CD14-positive monocyte (primary cell): Measurements from ENCODE around the gene RTRAF. TPM values are rescaled to one million over a fixed set of nuclear protein-coding genes. Genes with fewer than 3 reads are reported as not detected.

ENCODE experiments used
- DNase-seq, 3 donors: peaks; one replicate each; pipeline ENCODE4 v3.0.0-alpha.2; 2011 to 2022
- H2AFZ ChIP-seq: 2 replicates; pipeline ENCODE4 v1.6.0; 2012; ENCODE audit warnings: mild to moderate bottlenecking, low read depth, low read length, inconsistent platforms; ENCODE audit not compliant: insufficient read depth, poor library complexity, severe bottlenecking
- H3K27ac ChIP-seq, 2 donors: 1 replicate in 1 of 2; 2 replicates in 1 of 2; pipeline ENCODE4 v1.5.1; 2012 to 2013; ENCODE audit warnings: low read length in 2 of 2, control low read depth in 1 of 2, inconsistent platforms in 1 of 2, low read depth in 1 of 2, mild to moderate bottlenecking in 1 of 2
- H3K27me3 ChIP-seq, 2 donors: one replicate each; pipeline versions ENCODE4 v1.6.0 to v1.6.1; 2011 to 2013; ENCODE audit warnings: low read length in 2 of 2; ENCODE audit not compliant: control insufficient read depth in 2 of 2, insufficient read depth in 2 of 2
- H3K36me3 ChIP-seq, 2 donors: replicated peaks in 1 of 2; 1 replicate in 1 of 2; 2 replicates in 1 of 2; pipeline versions ENCODE4 v1.5.1 to v1.6.1; 2012 to 2013; ENCODE audit warnings: low read length in 2 of 2, control low read depth in 1 of 2, inconsistent platforms in 1 of 2, mild to moderate bottlenecking in 1 of 2; ENCODE audit not compliant: insufficient read depth in 2 of 2, control insufficient read depth in 1 of 2
- H3K4me1 ChIP-seq, 2 donors: 1 replicate in 1 of 2; 2 replicates in 1 of 2; pipeline versions ENCODE4 v1.5.1 to v1.6.1; 2012 to 2013; ENCODE audit warnings: low read length in 2 of 2, control low read depth in 1 of 2, inconsistent platforms in 1 of 2, mild to moderate bottlenecking in 1 of 2, moderate library complexity in 1 of 2; ENCODE audit not compliant: insufficient read depth in 2 of 2, control insufficient read depth in 1 of 2
- H3K4me2 ChIP-seq: replicated peaks from 2 replicates; pipeline ENCODE3; 2012; ENCODE audit warnings: low read length, moderate library complexity, mild to moderate bottlenecking; ENCODE audit not compliant: poor library complexity, severe bottlenecking; ENCODE audit errors: extremely low read depth
- H3K4me3 ChIP-seq, 3 experiments: fragments of 200-600 bp in 1 of 3; sonication (generic) in 1 of 3; replicated peaks in 1 of 3; 1 replicate in 2 of 3; 2 replicates in 1 of 3; pipeline ENCODE4 v1.5.1; 2011 to 2013; ENCODE audit warnings: low read length in 3 of 3, mild to moderate bottlenecking in 3 of 3, control low read depth in 2 of 3, low read depth in 2 of 3, inconsistent platforms in 1 of 3, moderate library complexity in 1 of 3
- H3K79me2 ChIP-seq: 2 replicates; pipeline ENCODE4 v1.6.0; 2012; ENCODE audit warnings: mild to moderate bottlenecking, control low read depth, inconsistent platforms, low read length, moderate library complexity; ENCODE audit not compliant: insufficient read depth
- H3K9ac ChIP-seq: 2 replicates; pipeline ENCODE4 v1.6.0; 2017; ENCODE audit warnings: low read length, mild to moderate bottlenecking; ENCODE audit not compliant: insufficient read depth, poor library complexity, severe bottlenecking
- H3K9me3 ChIP-seq, 2 donors: replicated peaks in 1 of 2; 1 replicate in 1 of 2; 2 replicates in 1 of 2; pipeline versions ENCODE4 v1.5.1 to v1.6.1; 2012 to 2013; ENCODE audit warnings: low read length in 2 of 2, control low read depth in 1 of 2; ENCODE audit not compliant: control insufficient read depth in 1 of 2, insufficient read depth in 1 of 2
- H4K20me1 ChIP-seq: 2 replicates; pipeline ENCODE4 v1.6.0; 2012; ENCODE audit warnings: mild to moderate bottlenecking, low read length, control low read depth, moderate library complexity; ENCODE audit not compliant: insufficient read depth
- H3K27ac Mint-ChIP-seq, 7 donors: one replicate each; pipeline ENCODE4 v1.8.0; 2020; ENCODE audit warnings: mild to moderate bottlenecking in 7 of 7, mixed read lengths in 7 of 7, moderate library complexity in 6 of 7, inconsistent platforms in 2 of 7
- H3K27me3 Mint-ChIP-seq, 3 donors: one replicate each; pipeline ENCODE4 v1.8.0; 2021 to 2022; ENCODE audit warnings: low read depth in 3 of 3, mild to moderate bottlenecking in 3 of 3, mixed read lengths in 3 of 3, moderate library complexity in 3 of 3, inconsistent platforms in 1 of 3
- H3K36me3 Mint-ChIP-seq, 2 donors: one replicate each; pipeline ENCODE4 v1.8.0; 2020; ENCODE audit warnings: mixed read lengths in 2 of 2, inconsistent platforms in 1 of 2, mild to moderate bottlenecking in 1 of 2
- H3K4me1 Mint-ChIP-seq: one replicate; pipeline ENCODE4 v1.8.0; 2020; ENCODE audit warnings: mild to moderate bottlenecking, mixed read lengths
- H3K4me3 Mint-ChIP-seq, 2 donors: one replicate each; pipeline ENCODE4 v1.8.0; 2020; ENCODE audit warnings: mild to moderate bottlenecking in 2 of 2, mixed read lengths in 2 of 2, moderate library complexity in 1 of 2
- H3K9me3 Mint-ChIP-seq, 7 donors: one replicate each; pipeline ENCODE4 v1.8.0; 2020 to 2022; ENCODE audit warnings: mixed read lengths in 7 of 7, mild to moderate bottlenecking in 6 of 7, moderate library complexity in 6 of 7, inconsistent platforms in 2 of 7
- CTCF ChIP-seq: fragments of 200-600 bp; IDR thresholded peaks from one replicate; pipeline ENCODE4 v1.8.0; 2022; ENCODE audit warnings: antibody characterized with exemption, mild to moderate bottlenecking
- WGBS: methylation state at CpG from one replicate; pipeline ENCODE4 v1.1.5; 2013; ENCODE audit warnings: missing lambda C conversion rate; ENCODE audit not compliant: insufficient coverage; 5-methylcytosine and 5-hydroxymethylcytosine counted together
- intact Hi-C, 2 donors: fragments of 100-400 bp; cut with micrococcal nuclease; formaldehyde crosslinking; loops; one replicate each; pipeline versions ENCODE4 v1.15.0 to v1.15.1; 2023
- polyA plus RNA-seq, 3 donors: library from polyadenylated mRNA; depleted of rRNA in 1 of 3; unstranded in 2 of 3; stranded (reverse) in 1 of 3; fragments of 300-500 nt in 2 of 3; fragments of >200 nt in 1 of 3; fragmentation: Illumina TruSeq in 2 of 3; gene quantifications; 1 replicate in 2 of 3; 2 replicates in 1 of 3; pipeline ENCODE4 v1.2.3, GENCODE V29; 2012 to 2021

Gene RTRAF
- polyA plus RNA-seq, 3 donors = 51.6 to 152 (median 149) TPM

DNA sequence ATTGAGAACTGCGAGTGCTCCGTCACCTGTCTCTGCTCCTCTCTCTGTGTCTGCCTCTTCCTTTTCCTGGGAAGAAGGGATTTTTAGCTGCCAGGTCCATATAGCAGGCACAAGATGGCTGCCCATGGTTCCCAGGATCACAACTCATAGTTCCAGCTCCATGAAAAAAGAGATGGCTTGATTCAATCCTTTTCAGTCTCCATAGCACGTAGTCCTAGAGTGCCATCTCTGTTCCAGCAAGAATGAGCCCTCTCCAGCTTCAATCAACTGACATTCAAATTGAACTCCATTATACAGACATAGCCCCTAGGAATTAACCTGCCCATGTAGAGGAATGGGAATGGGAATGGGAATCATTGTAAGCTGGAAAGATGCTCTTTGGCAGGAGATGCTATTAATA, 34.7 kb upstream of the RTRAF start:
- 80% methylated on average over 1 of the region's 3 CpGs for WGBS
- Histone ChIP-seq H4K20me1 (peaks cover 33% of the 10 kb centered on the region), H3K36me3 (peaks cover 57 to 98% of the 10 kb centered on the region in 2 donors), H3K79me2 (no peaks in the 10 kb centered on the region), H2AFZ (no peak overlapping the region), H3K27ac (no peak overlapping the region), H3K27me3 (no peaks in the 10 kb centered on the region), H3K9ac (no peak overlapping the region), H3K4me1 (no peaks in the 10 kb centered on the region), H3K4me3 (no peak overlapping the region), H3K9me3 (peaks cover 7% of the 10 kb centered on the region in 2 donors), H3K4me2 (no peak overlapping the region)
- Mint-ChIP-seq H3K36me3 (peaks cover 87 to 90% of the 10 kb centered on the region in 2 donors), H3K27me3 (no peaks in the 10 kb centered on the region), H3K4me3 (no peak overlapping the region), H3K27ac (no peak overlapping the region), H3K4me1 (peaks cover 5% of the 10 kb centered on the region), H3K9me3 (peaks cover 2 to 21% (median 10%) of the 10 kb centered on the region in 7 donors)
- intact Hi-C loops = no loop called here
- TF ChIP-seq CTCF = no peak
- DNase-seq = no peak

DNA sequence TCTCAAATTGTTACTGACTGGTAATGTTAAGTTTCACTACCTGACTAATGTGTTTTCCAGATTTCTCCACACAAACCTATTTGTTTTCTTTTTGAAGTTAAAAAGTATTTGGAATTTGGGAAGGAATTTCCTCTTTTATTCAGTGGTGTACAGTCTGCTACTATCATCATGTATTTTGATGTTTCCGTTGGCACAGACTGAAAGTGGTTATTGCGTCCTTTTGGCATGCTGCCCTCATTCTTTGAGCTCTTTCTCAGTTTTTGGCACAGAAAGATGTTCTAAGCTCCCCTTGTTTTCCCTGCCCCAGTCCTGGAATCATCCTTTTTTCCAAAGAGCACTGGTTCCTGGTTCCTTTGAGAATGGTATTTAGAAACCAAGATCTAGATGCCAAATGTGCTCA, 31.4 kb upstream of the RTRAF start:
- Histone ChIP-seq H3K79me2 (no peaks in the 10 kb centered on the region), H3K4me2 (no peak overlapping the region), H3K9ac (no peak overlapping the region), H3K27ac (no peak overlapping the region), H2AFZ (no peak overlapping the region), H3K9me3 (peaks cover 7% of the 10 kb centered on the region in 2 donors), H3K4me3 (no peak overlapping the region), H3K27me3 (no peaks in the 10 kb centered on the region), H3K36me3 (peaks cover 30 to 82% of the 10 kb centered on the region in 2 donors), H3K4me1 (no peaks in the 10 kb centered on the region), H4K20me1 (peaks cover 42% of the 10 kb centered on the region)
- Mint-ChIP-seq H3K4me3 (no peak overlapping the region), H3K27ac (peak overlapping the region in 2 of 7 donors; percentile 55 to 58), H3K9me3 (peaks cover 5 to 26% (median 12%) of the 10 kb centered on the region in 7 donors), H3K27me3 (peaks cover 0 to 2% (median 0%) of the 10 kb centered on the region in 3 donors), H3K36me3 (peaks cover 76 to 79% of the 10 kb centered on the region in 2 donors), H3K4me1 (peaks cover 13% of the 10 kb centered on the region)
- TF ChIP-seq CTCF = no peak
- intact Hi-C loops = no loop called here
- 86% methylated on average over 2 of the region's 2 CpGs for WGBS
- no peak for DNase-seq
